Measurements from ENCODE around the gene NT5DC3.
"Not testable (repeated sequence)": the region's sequence is repeated elsewhere in the genome, so short reads cannot be mapped to it uniquely, and the experiment has no call there.

The NT5DC3 gene

GRCh38 chr12:103809639-103810038 lies 31.4 kb downstream of the NT5DC3 start:
- not testable (repeated sequence) for DNase-seq (ENCODE audit: low spot score)

- no peak for DNase-seq (ENCODE audit: low spot score)
These were observed 31.9 kb downstream of the NT5DC3 start for GRCh38 chr12:103809154-103809553.

- DNase-seq (ENCODE audit: low spot score) = no peak
These were observed 32.7 kb downstream of the NT5DC3 start for GRCh38 chr12:103808239-103808880.

- no peak for DNase-seq (ENCODE audit: low spot score)
These were observed 33.3 kb downstream of the NT5DC3 start for GRCh38 chr12:103807561-103808238.

- no peak for DNase-seq (ENCODE audit: low spot score)
These were observed 34.2 kb downstream of the NT5DC3 start for GRCh38 chr12:103806803-103807202.

GRCh38 chr12:103805655-103806360 lies 35.2 kb downstream of the NT5DC3 start:
- DNase-seq (ENCODE audit: low spot score) = no peak

GRCh38 chr12:103803847-103804246 lies 37.2 kb downstream of the NT5DC3 start:
- DNase-seq (ENCODE audit: low spot score) = no peak

GRCh38 chr12:103802586-103802886 lies 38.5 kb downstream of the NT5DC3 start:
- DNase-seq (ENCODE audit: low spot score) = no peak

- peak; percentile 61 for DNase-seq (ENCODE audit: low spot score)
These were observed 39.1 kb downstream of the NT5DC3 start for GRCh38 chr12:103801709-103802585.

GRCh38 chr12:103799857-103800771 lies 40.9 kb downstream of the NT5DC3 start:
- DNase-seq (ENCODE audit: low spot score) = peak; percentile 65

GRCh38 chr12:103799504-103799856 lies 41.6 kb downstream of the NT5DC3 start:
- DNase-seq (ENCODE audit: low spot score) = no peak

GRCh38 chr12:103798586-103798985 lies 42.4 kb downstream of the NT5DC3 start:
- DNase-seq (ENCODE audit: low spot score) = no peak

- DNase-seq (ENCODE audit: low spot score) = no peak
These were observed 46.5 kb downstream of the NT5DC3 start for GRCh38 chr12:103794309-103795213.

GRCh38 chr12:103793512-103794045 lies 47.5 kb downstream of the NT5DC3 start:
- DNase-seq (ENCODE audit: low spot score) = no peak

GRCh38 chr12:103793046-103793445 lies 48.0 kb downstream of the NT5DC3 start:
- no peak for DNase-seq (ENCODE audit: low spot score)

GRCh38 chr12:103791350-103791920 lies 49.6 kb downstream of the NT5DC3 start:
- peak; percentile 32 for DNase-seq (ENCODE audit: low spot score)

- no peak for DNase-seq (ENCODE audit: low spot score)
These were observed 54.8 kb downstream of the NT5DC3 start for GRCh38 chr12:103786201-103786600.

- DNase-seq (ENCODE audit: low spot score) = no peak
These were observed 55.6 kb downstream of the NT5DC3 start for GRCh38 chr12:103785243-103786031.

All from LoVo (cell line).